Dedifferentiated amniotic fluid mesenchymal stem cell (primary cell): ENCODE results near the gene RHOJ.

Experiments used
- DNase-seq: peaks from one replicate; pipeline ENCODE4 v3.0.0-alpha.2; 2016; ENCODE audit errors: extremely low spot score

The RHOJ gene

GRCh38 chr14:63205044-63205575 lies 867 bp downstream of the RHOJ start:
- DNase-seq: no peak

DNA sequence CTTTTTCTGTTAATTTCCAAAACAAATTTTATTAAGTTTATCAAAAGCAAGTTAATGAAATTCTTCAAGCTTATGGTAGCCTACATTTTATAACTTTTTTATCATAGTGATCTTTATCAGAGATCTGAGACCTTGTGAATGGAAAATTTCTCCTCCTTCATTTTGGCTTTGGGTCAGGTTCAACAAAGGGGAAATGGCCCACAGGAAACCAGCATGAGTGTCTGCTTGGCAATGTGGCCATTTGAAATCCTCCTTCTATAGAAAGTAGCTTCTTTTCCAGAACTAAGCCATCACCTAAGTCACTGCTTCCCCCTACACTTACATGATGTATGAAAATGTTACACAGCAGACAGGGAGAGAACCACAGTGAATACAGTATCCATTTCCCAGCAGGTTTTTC lies 1.6 kb downstream of the RHOJ start:
- no peak for DNase-seq

DNA sequence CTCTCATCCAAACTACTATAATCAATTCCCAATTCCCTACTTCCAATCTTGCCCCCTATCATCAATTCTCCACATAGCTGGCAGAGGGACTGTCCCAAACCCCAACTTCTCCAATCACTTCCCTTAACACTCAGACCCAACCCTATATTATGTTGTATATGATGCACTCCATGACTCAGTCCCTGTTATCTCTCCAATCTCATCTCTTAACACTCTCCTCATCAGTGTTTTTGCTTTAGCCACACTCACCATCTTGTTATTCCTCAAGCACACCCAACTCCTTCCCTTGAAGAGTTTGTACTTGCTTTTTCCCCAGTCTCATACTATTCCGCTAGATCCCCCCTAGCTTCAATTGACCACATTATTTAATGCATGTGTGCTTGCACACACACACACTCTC lies 4.9 kb downstream of the RHOJ start:
- no peak for DNase-seq

- no peak for DNase-seq
These were observed 6.6 kb downstream of the RHOJ start for GRCh38 chr14:63210812-63211211.

DNA sequence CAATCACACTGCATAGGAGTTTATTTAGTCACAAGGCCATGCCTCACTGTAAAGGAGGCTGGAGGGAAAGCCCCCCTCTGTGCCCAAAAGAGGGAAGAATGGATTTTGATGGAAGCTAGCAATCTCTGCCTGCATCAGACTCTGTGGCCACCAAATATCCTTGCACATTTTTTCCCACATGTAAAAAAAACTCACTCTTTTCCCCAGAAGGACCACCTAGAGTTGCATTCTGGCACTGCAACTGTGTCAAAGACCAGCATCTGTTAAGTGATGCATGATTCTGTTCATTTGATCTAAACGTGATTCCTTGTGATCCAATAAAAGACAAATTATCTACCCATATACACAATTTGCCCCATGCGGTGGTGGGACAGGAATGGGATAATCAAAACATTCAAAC lies 8.0 kb downstream of the RHOJ start:
- DNase-seq: no peak

GRCh38 chr14:63212776-63213500 lies 8.7 kb downstream of the RHOJ start:
- DNase-seq: no peak

DNA sequence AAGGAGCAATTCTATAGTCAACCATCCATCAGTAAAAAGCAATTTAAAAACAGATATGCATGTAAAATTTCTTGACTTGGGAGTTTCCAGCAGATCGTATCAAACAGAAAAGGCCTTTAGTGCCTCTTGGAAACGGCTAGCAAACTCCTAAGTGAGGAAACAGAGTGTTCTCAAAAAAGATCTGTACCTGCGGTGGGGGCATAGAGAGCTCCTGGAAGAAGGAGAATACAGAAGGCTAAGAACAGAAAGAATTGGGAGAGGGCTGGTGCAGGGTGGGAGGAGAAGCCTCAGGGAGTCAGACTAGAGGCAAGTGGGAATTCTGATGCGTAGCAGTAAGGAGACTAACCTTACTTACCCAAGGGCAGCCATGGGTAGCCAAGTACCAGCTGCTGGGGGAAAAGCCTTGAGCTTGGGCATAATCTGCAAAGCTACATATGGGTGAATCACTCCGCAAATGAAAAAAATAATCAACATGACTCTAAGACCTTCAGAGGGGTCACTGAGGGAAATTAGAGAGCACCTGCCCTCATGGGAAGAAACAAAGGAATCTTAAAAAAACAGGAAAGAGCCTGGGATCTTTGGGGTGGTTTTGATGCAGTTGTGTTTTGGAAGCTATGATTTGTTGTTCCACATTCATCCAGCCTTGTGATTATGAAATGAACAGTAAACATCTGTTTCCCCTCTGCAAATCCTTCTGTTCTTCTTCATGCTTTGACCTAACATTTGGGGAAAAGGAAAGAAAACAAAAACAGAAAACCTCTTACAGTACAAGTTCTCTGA lies 10.4 kb downstream of the RHOJ start:
- no peak for DNase-seq

- no peak for DNase-seq
These were observed 16.3 kb downstream of the RHOJ start for GRCh38 chr14:63220526-63220925.

- DNase-seq: no peak
These were observed 19.4 kb downstream of the RHOJ start for GRCh38 chr14:63223596-63223995.

DNA sequence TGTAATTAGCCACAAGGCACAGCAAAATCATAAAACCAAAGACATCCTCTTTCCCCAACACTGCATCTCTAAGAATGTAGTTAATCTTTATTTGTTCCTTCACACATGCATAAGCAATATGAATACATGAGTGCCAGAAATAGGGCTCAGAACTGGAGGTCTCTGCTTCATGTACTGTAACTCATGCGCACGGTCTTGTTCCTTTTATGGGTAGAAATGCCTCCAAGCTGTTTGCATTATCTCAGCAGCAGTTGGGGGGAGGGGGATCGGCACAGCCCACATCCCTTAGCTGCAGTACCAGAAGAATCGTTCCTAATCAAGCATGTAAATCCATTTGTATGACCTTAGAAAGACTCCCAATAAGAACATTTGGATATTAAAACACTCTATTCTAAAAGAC lies 20.0 kb downstream of the RHOJ start:
- DNase-seq: no peak

- no peak for DNase-seq
These were observed 24.0 kb downstream of the RHOJ start for GRCh38 chr14:63228217-63228616.

GRCh38 chr14:63229330-63230059 lies 25.3 kb downstream of the RHOJ start:
- no peak for DNase-seq

DNA sequence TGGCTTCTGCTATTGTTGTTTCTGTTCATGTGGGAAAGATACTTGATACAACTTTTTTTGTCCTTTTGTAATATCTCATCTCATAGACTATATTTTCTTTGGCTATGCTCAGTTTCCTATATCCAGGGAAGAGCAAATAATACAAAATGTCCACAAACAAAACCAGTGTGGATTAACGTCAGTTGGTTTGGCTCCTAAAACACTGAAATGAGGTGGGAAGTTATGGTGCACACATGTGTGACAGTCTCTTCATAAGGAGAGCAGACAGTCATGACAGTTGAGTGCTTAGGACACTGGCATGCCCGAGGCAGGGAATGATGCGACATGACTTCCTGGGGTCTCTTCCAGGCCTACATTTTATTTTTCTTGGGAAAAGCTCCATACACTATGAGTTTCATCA lies 27.5 kb downstream of the RHOJ start:
- DNase-seq: no peak

GRCh38 chr14:63237791-63238190 lies 33.5 kb downstream of the RHOJ start:
- no peak for DNase-seq

DNA sequence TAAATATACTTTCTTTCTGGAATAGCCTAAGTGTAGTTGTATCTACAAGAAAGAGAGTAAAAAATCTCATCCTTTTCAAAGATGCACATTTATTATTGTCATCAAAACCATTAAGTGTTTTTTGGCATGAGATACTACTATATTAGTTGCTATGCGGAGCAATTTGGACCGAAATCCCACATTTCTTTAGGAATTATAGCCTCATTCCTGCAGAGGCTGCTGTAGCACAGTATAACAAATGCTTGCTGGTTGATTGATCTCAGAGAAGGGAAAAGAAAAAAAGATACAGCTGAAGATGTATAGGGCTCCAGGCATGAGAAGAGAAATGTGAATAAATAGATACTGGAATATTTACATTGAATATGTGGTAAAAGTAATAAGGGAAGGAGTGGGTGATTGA lies 36.0 kb downstream of the RHOJ start:
- DNase-seq: no peak

DNA sequence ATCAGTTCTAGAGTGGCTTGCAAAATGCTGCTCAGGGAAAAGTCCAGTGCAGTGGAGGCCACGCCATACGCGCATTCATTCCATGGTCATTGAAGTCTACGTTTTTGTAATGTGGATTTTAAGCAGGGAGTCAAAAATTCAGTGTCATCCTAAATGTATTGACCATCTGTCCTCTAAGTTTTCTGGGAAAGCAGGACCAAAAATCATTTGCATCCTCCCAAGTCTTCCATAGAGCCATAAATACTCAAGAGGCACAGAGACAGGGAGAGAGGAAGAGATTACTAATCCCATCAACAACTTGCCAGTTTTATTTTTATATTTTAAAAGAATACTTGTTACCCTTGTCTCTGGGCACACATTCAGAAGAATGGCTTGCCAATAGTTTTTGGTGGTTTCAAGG lies 36.9 kb downstream of the RHOJ start:
- no peak for DNase-seq

GRCh38 chr14:63243646-63244045 lies 39.4 kb downstream of the RHOJ start:
- no peak for DNase-seq

DNA sequence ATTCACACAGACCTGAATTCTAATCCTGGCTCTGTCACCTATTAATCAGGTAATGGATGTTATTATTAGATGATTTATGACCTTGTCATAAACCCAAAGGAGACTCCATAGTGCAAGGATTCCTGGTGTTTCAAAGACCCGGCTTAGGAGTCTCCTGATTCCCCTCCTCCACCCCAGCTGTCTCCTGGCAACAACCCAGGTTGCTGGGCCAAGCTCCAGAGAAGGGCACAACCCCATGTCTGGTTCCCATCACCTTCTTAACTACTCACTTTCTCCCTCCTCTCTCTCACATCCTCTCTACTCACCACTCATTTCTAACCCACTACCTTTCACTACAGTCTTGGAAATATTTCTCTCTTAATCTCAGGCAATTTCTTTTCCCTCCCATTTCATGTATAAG lies 41.6 kb downstream of the RHOJ start:
- no peak for DNase-seq

- DNase-seq: peak; percentile 82
These were observed 44.0 kb downstream of the RHOJ start for GRCh38 chr14:63248211-63248610.

- no peak for DNase-seq
These were observed 44.8 kb downstream of the RHOJ start for GRCh38 chr14:63249092-63249491.

DNA sequence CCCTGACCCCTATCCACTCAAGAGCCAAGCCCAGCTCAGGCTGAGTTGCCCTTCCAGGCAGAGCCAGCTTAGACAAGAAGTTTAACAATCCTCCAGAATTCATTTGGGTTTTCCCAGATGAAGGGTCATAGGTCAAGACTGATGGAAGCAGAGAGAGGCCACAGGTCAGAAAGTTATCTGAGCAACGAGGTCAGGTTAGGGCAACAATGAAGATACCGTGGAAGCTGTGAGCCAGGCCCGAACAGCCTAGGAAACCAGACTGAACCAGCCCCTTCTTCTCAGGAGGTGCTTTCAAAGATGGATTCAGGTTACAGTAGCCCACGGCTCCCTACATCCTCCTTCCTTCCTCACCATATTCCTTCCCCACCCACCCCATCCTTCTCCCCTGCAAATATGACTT lies 53.1 kb downstream of the RHOJ start:
- no peak for DNase-seq

DNA sequence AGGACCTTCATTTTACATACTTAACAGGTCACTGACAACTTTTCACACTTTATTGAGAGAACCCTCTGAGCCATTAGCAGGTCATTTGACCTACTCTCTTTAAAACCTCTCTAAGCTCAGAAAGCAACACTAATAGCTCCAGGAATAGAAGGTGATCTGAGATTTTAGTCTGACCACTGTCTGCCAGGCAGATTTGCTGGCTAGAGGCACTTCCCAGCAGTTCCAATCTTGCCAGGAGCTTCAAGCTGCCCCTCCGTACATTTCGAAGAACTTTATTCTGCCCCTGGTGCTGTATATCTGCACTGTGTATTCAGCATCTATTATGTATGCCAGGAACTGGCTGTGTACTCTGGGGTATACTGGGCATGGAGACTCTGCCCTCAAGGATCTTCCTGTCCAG lies 58.2 kb downstream of the RHOJ start:
- DNase-seq: no peak

GRCh38 chr14:63266106-63266505 lies 61.9 kb downstream of the RHOJ start:
- DNase-seq: peak; percentile 55
